AG09309 (cell line): Measurements from ENCODE around the gene GABRE.

ENCODE experiments used
- DNase-seq: peaks from one replicate; pipeline ENCODE4 v3.0.0-alpha.2; 2010; ENCODE audit warnings: low read depth
- H3K4me3 ChIP-seq: 2 replicates; pipeline ENCODE4 v1.5.1; 2011; ENCODE audit warnings: mild to moderate bottlenecking, low read depth, low read length, moderate library complexity; ENCODE audit not compliant: control insufficient read depth
- CTCF ChIP-seq: IDR thresholded peaks from 2 replicates; pipeline ENCODE4 v1.5.1; 2011; ENCODE audit warnings: mild to moderate bottlenecking, low read depth, low read length, inconsistent platforms; ENCODE audit not compliant: insufficient read depth, control insufficient read depth; ENCODE audit errors: missing control alignments

Gene GABRE

DNA sequence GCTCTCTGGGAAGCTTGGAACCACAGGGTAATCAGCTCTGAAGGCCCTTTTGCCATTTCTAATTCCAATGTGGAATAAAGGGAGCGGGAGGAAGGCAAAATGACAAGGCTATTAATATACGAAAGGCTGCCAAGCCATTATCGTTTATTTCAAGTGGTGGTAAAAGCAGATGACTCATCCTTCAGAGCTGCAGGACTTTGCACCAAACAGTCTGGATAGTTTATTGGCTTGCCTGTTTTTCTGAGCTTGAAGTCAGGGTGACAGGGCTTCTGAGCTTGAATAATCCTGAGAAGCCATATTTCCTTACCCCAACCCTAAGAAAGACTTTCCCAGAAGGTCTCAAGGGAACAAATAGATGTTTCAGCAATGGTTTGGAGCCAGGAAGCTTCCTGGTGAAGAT is 7.7 kb upstream of the GABRE start:
- DNase-seq: peak; percentile 79
- no peak for TF ChIP-seq CTCF
- no peak overlapping the region for H3K4me3 ChIP-seq

DNA sequence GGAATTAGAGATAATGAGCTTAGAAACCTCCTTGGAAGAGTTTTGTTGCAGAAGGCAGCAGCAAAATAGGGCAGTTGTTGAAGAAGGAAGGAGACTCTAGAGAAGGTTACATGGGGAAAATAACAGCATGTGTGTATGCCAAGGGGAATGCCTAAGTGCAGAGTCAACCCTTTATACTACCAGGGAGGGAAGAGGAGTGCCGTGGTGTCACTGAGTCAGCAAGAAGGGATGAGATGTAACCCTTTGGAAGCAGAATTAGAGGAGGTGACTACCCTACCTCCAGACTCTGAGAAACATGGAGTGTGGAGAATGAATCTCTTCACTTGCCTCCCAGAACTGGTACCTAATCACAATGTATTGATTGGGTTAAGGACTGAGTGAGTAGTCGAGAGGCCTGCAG is 6.7 kb upstream of the GABRE start:
- no peak for TF ChIP-seq CTCF
- DNase-seq: peak; percentile 45
- no peak overlapping the region for H3K4me3 ChIP-seq

DNA sequence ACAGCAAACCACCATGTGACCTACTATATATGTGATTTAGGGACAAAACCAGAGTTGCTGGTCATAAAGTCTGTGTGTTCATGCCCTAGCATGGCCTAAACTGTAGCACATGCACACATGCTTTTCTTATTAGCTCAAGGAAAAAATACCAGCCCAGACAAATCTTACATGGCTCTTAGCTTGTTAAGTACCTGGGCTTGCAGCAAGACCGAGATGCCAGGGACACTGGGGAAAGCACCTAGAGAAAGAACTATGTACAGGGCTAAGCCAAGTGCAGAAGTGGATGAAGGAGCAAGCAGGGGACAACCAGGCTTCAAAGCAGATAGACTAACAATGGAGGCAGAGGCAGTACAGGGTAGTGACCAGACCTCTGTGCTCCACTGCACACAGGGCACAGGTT is 3.4 kb upstream of the GABRE start:
- no peak for TF ChIP-seq CTCF
- H3K4me3 ChIP-seq: no peak overlapping the region
- DNase-seq: no peak

DNA sequence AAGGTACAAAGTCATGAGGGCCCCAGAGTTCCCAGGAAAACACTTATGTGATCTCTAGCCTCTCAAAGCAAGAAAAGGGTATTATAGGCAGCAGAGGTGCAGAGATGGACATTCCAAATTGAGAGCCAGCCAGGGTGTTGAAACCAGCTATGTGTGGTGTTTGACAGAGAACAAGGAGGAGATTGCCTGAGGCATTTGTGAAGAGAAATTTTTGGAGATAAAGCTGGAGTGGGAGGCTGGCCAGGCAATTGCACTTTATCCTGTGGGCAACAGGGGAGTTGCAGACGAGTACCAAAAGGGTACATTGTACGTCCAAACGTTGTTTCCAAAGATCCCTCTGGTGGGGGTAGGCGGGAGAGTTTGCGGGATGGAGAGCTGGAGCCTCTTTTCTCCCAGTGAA is 2.5 kb upstream of the GABRE start:
- no peak for DNase-seq
- no peak overlapping the region for H3K4me3 ChIP-seq
- TF ChIP-seq CTCF: no peak

- DNase-seq: no peak
- no peak for TF ChIP-seq CTCF
- H3K4me3 ChIP-seq: no peak overlapping the region
Observed at GRCh38 chrX:151975736-151976275, 1.3 kb upstream of the GABRE start.

GRCh38 chrX:151975228-151975593 is 735 bp upstream of the GABRE start:
- no peak for TF ChIP-seq CTCF
- no peak overlapping the region; the same call in 1 of the 2 replicates for H3K4me3 ChIP-seq

DNA sequence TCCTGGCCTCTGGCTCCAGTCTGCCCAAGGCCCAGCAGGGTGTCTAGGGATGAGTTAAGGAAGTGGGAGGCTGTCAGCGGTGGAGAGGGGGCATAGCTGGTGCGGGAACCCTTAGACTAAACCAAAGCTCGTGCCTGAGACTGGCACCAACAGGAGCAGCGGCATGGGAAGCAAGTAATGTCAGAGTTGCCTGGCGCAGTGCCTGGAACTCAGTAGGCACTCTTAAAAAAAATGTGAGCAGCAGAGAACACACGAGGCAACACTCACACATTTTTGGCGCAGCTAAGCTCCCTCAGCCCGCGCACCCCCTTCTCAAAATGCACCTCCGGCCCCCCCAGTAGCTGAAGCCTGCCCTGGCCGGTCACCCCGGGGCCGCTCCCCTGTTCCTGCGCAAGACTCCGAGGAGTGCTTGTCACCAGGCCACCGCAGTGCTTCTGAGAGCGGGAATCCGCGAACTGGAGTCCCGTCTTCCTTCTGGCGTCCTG is 583 bp downstream of the GABRE start:
- DNase-seq: no peak
- H3K4me3 ChIP-seq: peak overlapping the region; percentile 61
- no peak for TF ChIP-seq CTCF

More at GRCh38 chrX:151975228-151975593, 735 bp upstream of the GABRE start:
- DNase-seq: no peak
